Activated CD4-positive, CD25-positive, alpha-beta regulatory T cell (primary cell): ENCODE data around the gene TYW1B.
"Not testable (repeated sequence)": the region's sequence is repeated elsewhere in the genome, so short reads cannot be mapped to it uniquely, and the experiment has no call there.

Experiments used
- DNase-seq, 4 experiments: peaks; one replicate each; lab custom pipeline; 2025; lab: John Stamatoyannopoulos, UW

TYW1B gene

DNA sequence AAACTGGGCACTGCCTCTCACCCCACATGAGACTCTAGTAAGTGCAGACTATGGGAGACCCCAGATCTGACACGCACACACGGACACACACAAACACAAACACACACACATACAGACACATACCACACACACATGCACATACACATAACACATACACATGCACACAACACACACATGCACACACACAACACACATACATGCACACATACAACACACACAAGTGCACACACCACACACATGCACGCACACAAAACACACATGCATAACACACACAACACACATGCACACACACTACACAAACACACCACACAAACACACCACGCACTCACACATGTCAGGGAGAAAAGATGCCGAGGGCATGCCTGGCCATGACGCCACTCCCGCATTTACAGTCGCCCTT is 205.5 kb downstream of the TYW1B start:
- DNase-seq = no peak

DNA sequence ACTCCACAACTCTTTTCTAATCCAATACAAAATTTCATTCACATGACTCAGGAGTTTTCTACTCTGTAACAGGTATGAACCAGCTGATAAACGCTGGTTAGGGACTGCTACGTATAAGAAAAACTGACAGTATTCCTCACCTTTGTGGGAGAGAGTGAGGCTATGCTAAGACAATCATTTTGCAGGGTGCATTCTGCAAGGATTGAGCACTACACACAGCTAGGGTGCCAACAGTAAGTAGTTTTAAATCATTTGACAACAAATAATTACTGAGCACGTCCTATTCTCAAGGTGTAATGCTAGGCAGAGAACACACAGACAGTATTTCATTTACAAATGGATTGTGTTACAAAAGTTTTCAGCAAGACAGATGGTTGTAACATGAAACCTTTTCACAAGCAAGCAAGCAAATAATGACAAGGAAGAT is 206.2 kb downstream of the TYW1B start:
- not testable (repeated sequence) for DNase-seq

DNA sequence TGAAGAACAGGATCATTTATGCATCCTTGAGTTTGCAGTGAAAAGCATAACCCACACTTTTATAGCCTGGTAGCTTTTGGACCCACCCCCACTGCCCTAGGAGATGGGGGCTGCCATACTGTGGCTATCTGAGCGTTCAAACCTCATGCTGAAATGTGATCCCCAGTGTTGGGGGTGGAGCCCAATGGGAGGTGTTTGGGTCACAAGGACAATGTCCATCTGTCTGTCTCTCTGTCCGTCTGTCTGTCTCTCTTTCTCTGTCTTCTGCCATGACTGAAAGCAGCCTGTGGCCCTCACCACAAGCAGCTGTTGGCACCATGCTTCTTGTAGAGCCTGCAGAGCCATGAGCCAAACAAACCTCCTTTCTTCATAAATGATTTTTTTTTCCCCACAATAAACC is 207.1 kb downstream of the TYW1B start:
- not testable (repeated sequence) for DNase-seq

DNA sequence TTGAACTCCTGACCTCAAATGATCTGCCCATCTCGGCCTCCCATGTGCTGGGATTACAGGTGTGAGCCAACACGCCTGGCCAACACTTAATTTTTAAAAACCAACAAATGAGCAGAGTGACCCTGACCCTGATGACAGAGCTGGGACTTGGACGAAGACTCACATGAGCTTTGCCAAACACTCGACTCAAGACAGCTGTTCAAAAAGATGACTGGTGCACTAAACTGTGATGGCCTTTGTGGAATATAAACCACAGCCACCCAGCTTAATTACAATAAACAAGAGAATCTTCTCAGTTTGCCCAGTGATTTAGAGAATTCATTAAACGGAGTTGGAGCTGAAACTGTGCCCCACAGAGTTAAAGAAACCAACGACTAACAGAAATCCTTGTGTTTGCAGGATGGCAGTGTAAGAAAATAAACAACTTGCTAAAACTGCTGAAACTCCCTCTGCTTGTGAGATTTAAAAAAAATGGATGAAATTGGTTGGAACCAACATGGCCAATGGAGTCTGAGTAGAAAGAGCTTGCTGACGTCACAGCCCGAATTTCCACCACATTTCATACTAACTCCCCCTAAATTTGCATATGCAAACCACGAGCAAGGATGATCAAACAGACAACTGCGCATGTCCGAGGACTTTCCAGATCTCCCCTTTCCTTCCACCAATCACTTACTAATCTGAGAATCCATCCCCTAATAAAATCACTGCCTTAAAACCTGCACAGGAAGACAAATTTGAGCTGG is 209.4 kb downstream of the TYW1B start:
- not testable (repeated sequence) for DNase-seq

DNA sequence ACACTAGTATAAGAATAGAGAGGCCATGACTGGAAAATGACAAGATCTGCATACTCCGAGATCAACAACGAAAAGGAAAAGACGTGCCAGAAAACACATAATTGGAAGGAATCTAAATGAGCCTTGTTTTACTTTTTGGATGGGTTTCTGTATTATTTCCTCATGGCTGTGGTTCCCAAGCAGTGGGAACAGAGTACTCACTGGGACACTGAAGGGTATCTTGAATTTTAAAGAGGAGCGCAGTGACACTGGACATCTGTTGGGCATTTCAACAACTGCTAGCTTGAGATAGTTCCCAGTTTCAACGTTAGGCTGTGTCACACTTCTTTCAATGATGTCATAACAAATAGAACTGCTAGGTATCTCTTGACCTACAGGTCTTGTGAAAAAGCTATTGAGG is 218.2 kb downstream of the TYW1B start:
- not testable (repeated sequence) for DNase-seq

DNA sequence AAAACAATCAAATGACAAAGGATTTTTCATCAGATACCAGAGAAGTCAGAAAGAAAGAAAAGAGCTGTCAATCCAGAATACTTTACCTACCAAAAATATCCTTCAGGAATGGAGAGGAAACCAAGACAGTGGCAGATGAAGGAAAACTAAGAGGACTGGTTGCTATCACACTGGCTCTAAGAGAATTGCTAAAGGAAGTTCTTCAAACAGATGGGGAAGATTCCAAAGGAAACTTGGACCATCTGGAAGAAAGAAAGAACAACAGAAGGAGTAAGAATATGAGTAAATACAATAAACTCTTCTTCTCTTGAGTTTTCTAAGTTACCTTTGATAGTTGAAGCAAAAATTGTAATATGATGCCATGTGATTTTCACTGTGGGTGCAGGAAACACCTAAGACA is 220.0 kb downstream of the TYW1B start:
- DNase-seq = not testable (repeated sequence)

DNA sequence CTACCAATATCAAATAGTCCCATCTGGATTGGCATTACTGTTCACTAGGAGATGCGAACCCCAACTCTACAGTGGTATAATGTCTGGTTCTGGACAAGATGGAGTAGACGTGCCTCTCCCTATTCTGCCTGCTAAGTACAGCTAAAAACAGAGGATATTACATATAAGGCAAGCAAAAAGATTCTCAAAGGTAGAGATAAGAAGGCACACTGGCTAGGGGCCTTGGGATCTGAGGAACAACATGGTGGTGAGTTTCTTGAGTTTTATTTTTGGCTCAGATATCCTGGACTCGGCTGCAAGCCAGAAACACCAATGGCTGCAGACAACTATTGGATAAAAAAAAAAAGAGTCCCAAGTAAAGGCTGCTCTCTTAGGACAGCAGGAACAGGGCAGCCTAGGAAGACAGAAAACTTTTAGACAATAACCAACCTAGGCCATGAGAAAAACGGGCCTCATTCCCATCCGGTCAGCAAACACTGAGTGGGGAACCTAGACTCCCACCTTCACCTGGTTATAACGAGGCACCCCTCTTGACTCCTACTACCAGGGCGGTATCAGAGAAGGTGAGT is 222.1 kb downstream of the TYW1B start:
- DNase-seq = not testable (repeated sequence)

DNA sequence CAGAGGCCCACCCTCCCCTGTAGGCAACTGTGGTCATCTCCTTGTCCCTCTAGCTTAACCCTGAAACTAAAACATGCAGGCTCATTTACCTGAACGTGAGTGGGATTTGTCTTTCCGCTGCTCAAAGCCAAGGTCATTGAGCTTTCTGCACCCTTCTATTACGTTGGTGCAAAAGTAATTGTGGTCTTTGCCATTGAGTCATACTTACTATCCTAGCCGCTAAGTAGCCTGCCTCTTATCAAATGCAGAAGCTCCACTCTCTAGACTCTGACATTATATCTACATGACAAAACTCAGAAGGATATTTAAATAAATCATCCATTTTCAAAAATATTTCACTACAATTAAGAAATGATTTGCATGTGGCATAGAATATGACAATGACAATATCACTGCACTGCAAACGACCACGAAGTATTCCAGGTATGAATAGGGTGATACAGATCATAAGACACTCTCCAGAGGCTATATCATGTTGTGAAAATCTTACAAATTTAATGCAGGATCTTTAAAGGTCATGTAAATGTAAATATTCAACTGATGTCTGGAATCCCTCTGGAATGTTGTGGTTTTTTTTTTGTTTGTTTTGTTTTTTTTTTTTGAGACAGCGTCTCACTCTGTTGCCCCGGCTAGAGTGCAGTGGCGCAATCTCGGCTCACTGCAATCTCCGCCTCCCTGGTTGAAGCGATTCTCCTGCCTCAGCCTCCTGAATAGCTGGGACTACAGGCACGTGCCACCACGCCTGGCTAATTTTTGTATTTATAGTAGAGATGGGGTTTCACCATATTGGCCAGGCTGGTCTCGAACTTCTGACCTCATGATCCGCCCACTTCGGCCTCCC is 223.0 kb downstream of the TYW1B start:
- not testable (repeated sequence) for DNase-seq

DNA sequence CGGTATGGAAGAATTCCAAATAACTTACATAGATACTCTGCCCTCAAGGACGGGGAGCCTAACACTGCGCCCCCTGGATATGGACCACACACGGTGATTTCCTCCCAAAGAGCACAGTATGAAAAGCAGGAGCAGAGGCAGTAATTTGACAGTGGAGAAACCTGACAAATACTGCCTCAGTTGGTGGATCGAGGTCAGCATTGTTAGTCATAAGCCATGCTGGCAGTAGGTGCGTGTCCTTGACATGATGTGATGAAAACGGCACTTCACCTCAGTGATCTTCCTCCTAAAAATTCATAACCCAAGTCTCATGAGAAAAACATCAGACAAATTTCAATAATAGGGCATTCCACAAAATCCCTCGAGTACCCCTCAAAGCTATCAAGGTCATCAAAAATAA is 224.5 kb downstream of the TYW1B start:
- not testable (repeated sequence) for DNase-seq

DNA sequence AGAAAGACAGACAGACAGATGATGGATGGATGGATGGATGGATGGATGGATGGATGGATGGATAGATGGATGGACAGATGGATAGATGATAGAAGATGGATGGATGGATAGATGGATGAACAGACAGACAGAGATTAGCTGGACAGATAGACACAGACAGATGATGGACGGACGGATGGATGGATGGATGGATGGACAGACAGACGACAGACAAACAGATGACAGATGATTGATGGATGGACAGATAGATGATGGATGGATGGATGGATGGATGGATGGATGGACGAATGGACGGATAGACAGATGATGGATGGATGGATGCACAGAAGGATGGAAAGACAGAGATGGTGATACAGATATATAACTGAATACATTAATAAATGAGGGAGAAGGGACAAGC is 224.9 kb downstream of the TYW1B start:
- DNase-seq = no peak

DNA sequence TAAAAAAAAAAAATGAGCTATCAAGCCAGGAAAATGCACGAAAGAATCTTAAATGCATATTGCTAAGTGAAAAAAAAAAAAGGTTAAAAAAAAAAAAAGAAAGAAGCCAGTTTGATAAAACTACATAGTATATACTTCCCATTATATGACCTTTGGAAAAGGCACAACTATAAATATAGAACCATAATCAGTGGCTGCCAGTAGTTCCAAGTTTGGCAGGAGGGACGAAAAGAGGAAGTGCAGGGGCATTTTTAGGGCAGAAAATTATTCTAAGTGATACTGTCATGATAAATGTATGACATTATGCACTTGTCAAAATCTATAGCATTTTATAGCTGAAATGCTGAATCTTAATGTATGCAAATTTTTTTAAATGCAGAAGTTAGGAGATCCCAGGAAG is 226.3 kb downstream of the TYW1B start:
- not testable (repeated sequence) for DNase-seq

DNA sequence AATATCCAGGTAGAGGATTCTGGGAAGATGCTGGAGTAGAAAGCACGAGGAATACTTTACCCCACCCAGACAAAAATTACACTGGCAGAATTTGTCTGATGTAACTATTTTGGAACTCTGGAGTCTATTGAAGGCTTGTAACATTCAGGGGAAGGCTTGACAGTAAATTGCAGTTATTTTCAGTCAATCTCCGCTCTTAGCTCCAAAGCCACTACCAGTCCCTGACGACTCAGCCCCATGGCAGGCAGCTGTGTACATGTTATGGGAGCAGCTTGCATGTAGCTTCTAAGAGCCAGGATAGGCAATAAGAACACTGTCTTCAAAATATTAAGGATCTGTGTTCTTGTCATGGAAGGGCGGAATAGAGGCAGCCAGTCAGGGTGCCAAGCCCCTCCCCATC is 238.0 kb downstream of the TYW1B start:
- not testable (repeated sequence) for DNase-seq

DNA sequence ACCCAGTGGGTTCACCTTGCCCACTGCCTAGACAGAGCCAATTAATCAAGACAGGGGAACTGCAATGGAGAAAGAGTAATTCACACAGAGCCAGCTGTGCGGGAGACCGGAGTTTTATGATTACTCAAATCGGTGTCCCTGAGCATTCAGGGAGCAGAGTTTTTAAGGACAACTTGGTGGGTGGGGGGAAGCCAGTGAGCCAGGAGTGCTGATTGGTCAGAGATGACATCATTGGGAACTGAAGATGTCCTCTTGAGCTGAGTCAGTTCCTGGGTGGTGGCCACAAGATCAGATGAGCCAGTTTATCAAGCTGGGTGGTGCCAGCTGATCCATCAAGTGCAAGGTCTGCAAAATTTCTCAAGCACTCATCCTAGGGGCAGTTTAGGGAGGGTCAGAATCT is 240.7 kb downstream of the TYW1B start:
- DNase-seq = not testable (repeated sequence)

DNA sequence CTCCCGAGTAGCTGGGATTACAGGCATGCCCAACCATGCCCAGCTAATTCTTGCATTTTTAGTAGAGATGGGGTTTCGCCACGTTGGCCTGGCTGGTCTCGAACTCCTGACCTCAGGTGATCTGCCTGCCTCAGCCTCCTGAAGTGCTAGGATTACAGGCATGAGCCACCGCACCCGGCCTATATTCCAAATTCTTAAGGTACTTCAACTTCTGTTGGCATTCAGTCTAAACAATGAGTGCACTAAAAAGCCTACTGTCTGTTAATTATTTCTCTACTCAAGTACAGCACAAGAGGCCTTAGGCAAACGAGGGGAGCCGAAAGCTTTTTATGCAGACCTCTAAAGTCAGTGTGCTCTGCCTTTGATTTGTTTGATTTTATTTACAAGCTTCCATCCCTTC is 243.4 kb downstream of the TYW1B start:
- not testable (repeated sequence) for DNase-seq

DNA sequence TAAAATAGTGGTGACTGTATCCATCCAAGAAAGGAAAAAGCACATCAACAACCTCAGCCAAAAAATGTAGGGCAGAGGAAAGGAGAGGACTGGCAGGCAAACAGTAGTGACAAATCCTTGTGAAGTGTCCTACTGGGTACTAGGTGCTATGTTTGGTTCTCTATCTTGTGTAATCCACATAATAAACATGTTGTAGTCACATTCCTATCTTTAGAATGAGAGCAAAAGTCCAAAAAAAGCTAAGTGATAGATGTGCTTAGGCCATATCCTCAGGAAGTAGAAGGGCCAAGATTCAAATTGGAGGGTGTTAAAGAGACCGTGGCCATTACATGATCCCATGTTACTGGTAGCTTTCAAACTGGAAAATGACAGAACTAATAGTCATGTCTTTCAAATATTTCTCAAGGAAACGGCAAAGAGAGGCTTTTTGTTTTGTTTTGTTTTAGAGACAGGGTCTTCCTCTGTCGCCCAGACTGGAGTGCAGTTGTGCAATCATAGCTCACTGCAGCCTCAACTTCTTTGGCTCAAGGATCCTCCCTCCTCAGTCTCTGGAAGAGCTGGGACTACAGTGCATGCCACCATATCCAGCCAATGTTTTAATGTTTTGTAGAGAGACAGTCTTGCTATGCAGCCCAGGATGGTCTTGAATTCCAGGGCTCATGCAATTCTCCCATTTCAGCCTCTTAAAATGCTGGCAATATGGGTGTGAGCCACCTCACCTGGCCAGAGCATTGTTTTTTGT is 244.2 kb downstream of the TYW1B start:
- DNase-seq = not testable (repeated sequence)

DNA sequence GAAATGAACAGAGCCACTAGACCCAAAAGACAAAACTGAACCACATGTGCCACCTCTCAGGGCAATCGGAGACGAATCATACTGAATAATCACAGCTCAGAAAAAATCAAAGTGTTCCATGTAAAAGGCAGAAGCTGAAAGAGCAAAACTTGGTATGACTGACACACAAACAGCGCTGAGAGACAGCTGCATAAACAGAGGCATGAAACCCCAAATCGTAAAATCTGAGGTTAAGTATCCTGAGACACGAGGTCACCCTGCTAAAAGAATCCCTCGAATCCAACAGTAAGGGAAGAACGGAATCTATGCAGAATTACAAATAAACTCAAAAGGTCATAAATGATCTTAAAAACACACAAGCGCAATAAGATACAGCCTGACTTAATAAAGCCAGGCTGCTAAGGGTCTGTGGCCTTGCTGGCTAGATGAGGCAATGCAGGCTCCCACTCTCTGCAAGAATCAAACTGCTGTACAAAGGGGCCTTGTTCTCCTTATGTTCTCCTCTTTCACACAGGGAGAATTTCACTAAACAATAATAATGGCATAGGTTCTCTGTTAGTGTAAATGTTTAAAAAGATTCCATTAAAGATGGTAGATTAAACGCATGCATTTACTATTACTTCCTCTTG is 247.7 kb downstream of the TYW1B start:
- DNase-seq = not testable (repeated sequence)

DNA sequence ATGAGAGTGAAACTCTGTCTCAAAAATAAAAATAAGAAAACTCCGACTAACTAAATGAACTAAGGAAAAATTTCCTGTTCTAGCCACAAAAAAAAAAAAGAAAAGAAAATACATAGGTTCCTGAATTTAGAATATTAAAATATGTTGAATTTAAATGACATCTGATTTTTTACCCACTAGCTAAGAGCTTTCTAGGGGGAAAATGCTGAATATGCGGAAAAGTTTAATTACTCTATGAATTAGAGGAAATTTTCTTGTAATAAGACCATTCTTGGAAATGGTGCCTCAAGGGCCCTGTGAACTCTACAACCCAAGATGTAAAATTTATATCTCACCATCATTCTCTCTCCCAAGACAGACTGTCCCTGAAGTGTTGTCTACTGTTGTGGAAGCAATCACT is 250.9 kb downstream of the TYW1B start:
- no peak for DNase-seq

DNA sequence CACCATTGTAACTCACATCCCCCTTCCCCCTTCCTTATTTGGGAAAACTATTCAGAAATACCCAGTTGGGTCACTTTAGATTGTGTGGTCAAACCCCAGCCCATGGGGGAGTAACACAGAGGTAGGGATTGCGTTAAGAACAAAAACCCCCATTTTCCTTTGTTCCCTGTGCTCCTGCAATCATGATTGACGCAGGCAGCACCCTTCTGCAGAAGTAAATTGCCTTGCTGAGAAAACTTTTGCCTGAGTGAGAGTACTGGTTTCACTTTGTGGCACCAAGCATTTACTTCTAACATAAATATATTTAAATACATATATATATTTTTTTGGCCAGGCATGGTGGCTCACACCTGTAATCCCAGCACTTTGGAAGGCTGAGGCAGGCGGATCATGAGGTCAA is 266.0 kb downstream of the TYW1B start:
- DNase-seq = not testable (repeated sequence)

DNA sequence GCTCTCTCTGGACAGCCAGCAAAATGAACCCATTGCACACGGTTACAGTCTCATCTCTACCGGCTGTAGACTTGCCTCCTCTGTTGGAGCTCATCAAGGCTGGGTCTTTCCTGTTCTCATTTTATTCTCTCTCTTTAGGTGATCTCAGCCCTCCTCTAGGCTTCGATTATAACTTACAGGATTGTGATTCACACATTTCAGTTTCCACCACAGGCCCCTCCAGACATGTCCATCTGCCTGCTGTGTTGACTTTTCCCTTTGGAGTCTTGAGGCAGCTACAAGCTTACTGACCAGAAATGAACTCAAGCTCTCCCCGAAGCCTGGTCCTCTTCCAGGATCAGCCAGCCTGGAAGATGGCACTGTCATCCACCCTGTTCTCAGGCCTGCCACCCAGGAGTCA is 268.5 kb downstream of the TYW1B start:
- not testable (repeated sequence) for DNase-seq

DNA sequence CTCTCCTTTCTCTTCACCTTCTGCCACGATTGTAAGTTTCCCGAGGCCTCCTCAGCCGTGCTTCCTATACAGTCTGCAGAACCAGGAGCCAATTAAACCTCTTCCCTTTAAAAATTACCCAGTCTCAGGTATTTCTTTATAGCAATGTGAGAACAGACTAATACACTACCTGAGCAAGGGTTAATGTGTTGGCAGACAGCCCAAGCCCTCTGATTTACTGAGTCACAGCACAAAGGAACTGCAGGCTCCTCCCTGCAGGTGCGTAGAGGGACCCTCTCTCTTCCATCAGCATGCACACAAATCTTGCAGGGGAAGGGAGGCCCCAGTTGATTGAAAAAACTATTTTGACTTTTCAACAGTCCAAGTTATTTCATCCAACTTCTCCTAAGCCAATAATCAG is 271.3 kb downstream of the TYW1B start:
- DNase-seq = not testable (repeated sequence)

DNA sequence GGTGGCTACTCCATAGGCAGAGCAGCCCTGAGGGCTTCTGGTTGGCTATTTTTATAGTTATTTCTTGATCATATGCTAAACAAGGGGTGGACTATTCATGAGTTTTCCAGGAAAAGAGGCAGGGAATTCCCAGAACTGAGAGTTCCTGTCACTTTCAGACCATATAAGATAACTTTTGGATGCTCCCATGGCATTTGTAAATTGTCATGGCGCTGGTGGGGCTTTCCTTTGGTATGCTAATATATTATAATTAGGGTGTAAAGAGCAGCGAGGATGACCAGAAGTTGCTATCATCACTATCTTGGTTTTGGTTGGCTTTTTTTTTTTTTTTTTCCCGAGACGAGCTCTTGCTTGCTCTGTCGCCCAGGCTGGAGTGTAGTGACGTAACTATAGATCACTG is 272.8 kb downstream of the TYW1B start:
- not testable (repeated sequence) for DNase-seq

DNA sequence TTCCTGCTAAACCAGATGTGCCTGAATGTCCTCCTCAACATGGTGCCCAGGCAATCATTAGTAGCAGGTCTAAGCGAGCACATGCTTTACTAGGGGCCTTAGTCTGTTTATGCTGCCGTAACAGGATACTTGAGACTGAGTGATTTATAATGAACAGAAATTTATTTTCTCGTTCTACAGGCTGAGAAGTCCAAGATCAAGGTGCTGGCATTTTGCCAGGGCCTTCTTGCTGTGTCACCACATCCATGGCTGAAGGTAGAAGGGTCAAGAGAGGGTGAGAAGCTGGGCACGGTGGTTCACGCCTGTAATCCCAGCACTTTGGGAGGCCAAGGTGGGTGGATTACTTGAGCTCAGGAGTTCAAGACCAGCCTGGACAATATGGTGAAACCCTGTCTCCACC is 273.6 kb downstream of the TYW1B start:
- not testable (repeated sequence) for DNase-seq
